Fibroblast of skin of left biceps (primary cell): ENCODE measurements around the gene WDR89.
"Not testable (repeated sequence)": the region's sequence is repeated elsewhere in the genome, so short reads cannot be mapped to it uniquely, and the experiment has no call there.

Source experiments
- DNase-seq, 2 experiments: peaks; one replicate each; pipeline ENCODE4 v3.0.0-alpha.2; 2013; ENCODE audit warnings: low read depth in 2 of 2

Gene WDR89

GRCh38 chr14:63641473-63642228 is at the start of gene WDR89:
Gene WDR89 (minus strand): TSS chr14:63641871. CDS start chr14:63599942, 41,929 bp downstream.
- DNase-seq = peak; percentile 98

DNA sequence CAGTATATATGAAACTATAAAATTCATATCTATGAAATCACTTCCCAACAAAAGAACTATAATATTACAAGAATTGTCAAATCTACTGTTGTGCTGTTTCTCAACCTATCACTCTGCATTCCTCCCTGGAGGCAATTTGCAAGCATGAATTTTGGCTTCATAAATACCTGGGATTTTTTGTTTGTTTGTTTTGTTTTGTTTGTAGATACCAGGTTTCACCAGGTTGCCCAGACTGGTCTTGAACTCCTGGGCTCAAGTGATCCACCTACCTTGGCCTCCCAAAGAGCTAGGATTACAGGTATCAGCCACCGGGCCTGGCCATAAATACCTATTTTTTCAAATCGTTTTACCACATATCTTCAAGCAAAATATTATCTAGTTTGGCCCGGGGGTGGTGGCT is 47.5 kb upstream of the WDR89 start:
- DNase-seq = no peak

DNA sequence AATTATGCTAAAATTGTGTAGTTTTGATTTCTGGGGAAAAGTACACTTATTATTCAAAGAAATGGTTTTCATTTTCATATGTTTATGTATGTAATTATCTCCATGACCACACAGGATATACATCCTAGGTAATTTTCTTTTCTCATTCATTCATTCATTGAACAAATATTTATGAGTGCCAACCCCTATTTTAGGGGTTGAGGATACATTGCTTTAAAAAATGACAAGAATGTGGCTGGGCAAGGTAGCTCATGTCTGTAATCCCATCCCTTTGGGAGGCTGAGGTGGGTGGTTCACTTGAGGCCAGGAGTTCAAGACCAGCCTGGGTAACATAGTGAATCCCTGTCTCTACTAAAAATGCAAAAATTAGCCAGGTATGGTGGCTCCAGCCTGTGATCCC is 45.3 kb upstream of the WDR89 start:
- no peak for DNase-seq

DNA sequence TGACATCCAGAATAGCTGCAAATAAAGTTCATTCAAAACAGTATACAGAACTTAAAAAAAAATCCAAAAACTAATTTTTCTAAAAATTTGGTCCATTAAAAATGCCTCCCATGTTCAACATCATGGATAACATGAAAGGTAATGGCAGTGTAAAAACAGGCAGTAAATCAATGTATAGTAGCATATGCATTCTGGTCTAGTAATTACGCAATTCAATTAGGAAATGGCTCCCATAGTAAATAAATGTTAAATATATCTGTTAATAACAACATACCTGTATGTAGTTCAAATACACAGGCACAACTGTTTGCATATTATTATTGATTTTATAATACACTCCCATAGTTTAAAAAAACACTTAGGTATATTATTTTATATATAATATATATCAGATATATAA is 43.7 kb upstream of the WDR89 start:
- no peak for DNase-seq

DNA sequence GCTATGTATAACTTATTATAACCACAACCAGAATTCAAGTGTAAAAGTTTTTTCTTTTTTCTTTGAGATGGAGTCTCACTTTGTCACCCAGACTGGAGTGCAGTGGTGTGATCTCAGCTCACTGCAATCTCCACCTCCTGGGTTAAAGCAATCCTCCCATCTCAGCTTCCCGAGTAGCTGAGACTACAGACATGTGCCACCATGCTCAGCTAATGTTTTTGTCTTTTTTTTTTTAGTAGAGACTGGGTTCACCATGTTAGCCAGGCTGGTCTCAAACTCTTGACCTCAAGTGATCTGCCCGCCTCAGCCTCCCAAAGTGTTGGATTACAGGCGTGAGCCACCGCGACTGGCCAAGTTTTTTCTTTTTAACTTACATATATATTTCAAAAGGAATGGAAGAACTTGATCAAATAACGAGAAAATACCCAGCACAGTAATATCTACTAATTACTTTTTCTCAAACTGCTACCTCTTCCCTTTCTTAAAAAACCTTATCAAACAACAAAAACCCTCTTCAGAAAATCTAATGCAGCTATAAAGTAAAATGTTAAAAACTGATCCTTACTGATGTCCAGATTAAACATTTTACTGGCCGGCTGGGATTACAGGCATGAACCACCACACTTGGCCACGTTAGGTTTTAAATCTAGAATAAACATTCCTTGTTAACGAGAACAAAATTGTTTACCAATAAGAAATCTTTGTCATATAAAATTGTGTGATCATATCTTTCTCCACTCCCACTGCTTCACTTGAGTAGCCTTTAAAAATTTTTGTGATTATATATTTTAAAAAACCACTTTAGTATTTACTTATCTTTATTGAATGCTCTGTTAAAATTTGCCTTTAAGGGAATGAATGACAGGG is 41.3 kb upstream of the WDR89 start:
- no peak for DNase-seq

GRCh38 chr14:63678536-63678935 is 36.9 kb upstream of the WDR89 start:
- DNase-seq = no peak

DNA sequence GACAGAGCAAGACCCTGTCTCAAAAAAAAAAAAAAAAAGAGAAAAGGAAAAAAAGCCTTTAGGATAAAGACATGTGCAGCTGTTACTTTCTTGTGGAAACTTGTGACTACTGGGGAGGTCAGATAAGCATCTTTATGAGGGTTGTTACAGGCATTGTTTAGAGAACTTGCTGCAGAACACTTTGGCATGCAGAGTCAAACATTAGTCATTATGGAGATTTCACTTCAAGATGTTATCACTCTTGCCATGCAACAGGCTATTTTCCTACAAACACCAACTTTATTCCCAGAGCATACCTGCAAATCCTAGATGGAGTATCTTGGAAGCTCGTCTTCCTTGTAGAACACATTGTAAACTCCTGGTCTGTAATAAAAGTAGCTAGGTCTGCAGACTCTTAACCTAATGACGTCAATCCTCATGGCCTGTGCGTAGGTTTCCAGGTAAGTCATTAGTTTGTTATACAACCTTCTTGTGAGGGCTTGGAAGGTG is 36.3 kb upstream of the WDR89 start:
- DNase-seq = no peak

DNA sequence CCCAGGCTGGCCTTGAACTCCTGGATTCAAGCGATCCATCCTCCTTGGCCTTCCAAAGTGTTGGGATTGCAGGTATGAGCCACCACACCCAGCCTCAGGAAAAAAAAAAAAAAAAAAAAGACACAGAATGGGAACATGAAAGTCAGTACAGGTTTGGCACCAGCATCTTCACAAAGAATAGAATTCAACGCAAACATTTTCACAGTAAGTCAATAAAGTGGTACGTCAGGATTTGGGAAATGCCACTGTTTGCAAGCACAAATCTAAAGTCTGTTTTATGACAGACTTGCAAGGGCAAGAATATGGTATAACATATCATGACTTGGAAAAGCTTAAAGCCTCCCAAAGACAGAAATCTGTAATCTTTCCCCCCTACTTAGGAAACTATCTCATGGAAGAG is 34.9 kb upstream of the WDR89 start:
- no peak for DNase-seq

GRCh38 chr14:63673886-63674497 is 32.3 kb upstream of the WDR89 start:
- no peak for DNase-seq

DNA sequence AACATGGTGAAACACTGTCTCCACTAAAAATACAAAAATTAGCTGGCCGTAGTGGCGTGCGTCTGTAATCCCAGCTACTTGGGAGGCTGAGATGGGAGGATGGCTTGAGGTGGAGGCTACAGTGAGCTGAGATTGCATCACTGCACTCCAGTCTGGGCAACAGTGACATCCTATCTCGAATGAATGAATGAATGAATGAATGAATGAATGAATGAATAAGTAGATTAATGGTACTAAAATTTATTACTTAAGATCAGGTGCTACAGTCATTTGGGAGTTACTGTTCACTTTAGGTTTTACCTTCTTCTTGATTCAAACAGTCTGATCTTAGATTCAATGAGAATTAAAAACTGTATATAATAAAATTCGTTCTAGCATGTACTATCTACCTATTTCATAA is 31.6 kb upstream of the WDR89 start:
- DNase-seq = no peak

GRCh38 chr14:63672417-63673180 is 30.9 kb upstream of the WDR89 start:
- DNase-seq = peak; percentile 54 to 59

- no peak for DNase-seq
Observed at GRCh38 chr14:63671987-63672386, 30.3 kb upstream of the WDR89 start.

DNA sequence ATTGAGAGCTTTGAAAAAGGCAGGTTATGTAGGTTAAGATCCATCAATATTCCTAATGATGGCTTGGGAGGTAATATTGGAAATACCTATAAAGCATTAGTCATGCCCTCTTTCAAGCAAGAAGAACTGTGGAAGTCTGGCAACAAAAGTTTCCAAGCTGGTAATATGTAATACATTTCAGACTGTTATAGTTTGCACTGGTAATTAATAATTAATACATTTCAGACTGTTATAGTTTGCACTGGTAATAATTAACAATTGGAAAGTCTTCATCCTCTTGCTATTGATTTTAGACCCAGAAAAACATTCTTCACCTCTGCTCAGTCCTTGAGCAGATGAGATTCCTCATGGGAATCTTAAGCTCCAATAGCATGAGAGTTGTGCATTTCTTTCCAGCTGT is 29.0 kb upstream of the WDR89 start:
- DNase-seq = no peak

DNA sequence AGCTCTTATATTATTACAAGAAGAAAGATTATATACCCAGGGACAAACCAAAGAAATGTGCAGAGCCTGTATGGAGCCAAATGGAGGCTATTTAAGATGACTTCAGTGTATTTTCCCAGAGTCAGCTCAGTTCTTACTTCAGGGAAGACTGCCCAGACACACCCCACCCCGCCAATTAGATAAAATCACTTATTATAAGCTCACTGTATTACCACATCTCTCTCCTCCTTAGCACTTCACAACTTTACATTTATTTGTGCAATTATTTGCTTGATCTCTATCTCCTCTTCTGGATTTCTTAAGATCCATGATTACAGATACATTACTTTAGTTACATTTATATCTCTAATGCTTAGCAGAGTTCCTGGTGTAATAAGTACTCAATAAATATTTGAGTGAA is 24.7 kb upstream of the WDR89 start:
- no peak for DNase-seq

GRCh38 chr14:63663428-63664341 is 22.0 kb upstream of the WDR89 start:
- DNase-seq = no peak

- no peak for DNase-seq
Observed at GRCh38 chr14:63662776-63663175, 21.1 kb upstream of the WDR89 start.

DNA sequence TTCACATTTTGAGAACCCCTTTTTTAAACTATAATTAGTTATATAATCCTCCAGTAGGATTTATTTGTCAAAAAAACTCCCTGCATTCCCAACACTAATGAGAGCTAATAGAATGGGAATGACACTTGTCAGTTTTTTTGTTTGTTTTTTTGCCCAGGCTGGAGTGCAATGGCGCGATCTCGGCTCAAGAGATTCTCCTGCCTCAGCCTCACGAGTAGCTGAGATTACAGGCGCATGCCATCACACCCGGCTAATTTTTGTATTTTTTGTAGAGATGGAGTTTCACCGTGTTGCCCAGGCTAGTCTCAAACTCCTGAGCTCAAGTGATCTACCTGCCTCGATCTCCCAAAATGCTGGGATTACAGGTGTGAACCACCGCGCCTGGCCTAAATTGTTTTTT is 20.2 kb upstream of the WDR89 start:
- DNase-seq = not testable (repeated sequence)

GRCh38 chr14:63659726-63660125 is 18.1 kb upstream of the WDR89 start:
- no peak for DNase-seq

DNA sequence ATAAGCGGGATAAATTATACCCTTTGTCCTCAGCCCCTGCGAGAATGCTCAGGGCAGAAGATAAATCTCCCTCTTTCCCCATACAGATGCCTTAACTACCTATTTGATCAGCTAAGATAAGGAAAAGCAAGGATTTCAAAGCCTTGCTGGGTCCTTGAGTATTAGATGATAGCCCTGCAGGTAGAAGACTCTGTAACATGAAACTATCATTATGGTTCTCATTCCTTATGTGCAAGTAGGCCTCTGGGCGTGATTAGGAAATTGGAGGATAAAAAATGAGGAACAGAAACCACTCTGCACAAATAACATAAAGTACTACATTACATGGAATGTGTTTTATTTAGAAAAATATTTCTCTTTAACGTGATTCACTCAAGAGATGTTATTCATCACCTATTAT is 14.5 kb upstream of the WDR89 start:
- no peak for DNase-seq

- DNase-seq = no peak
Observed at GRCh38 chr14:63654936-63655335, 13.3 kb upstream of the WDR89 start.

- peak in 1 of 2 experiments; percentile 22 for DNase-seq
Observed at GRCh38 chr14:63654346-63654745, 12.7 kb upstream of the WDR89 start.
